GM21786 (cell line): ENCODE data around the gene WDR7.
A peak's percentile ranks its signal among the peaks of the same experiment; 100 is the strongest.

Source experiments
- ATAC-seq: cut with Tn5 transposase; IDR thresholded peaks from one replicate; pipeline ENCODE4 v1.9.1; 2021; ENCODE audit not compliant: unreplicated experiment

Gene WDR7

DNA sequence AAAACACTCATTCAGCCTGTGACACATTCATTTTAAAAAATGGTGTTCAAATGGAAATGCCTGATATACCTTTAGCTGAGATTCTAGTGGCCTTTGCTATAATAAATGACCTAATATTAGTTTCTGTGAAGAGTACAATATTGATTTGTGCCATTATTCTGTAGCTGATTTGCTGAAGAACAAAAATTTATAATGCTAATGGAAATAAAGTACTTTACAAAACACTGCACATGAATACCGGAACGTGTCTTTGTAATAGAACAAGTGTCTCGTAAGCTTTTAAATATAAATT, 138.7 kb downstream of the WDR7 start:
- no peak for ATAC-seq

DNA sequence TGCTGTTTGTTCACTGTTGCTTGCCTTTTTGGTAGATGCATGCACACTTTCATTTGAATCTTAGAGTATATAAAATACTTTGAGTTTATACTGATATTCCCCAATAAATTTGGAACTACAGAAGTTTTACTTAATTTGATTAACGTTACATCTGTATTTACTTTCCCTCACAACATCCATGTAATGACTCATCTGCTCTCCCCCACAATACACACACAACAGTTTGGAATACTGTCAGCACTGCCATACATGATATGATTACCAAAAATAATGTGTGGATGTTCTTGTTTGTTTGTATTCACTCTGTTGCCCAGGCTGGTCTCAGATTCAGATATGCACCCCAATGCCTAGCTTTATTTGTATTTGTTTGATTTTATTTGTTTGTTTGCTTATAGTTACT, 144.2 kb downstream of the WDR7 start:
- ATAC-seq, result no peak

DNA sequence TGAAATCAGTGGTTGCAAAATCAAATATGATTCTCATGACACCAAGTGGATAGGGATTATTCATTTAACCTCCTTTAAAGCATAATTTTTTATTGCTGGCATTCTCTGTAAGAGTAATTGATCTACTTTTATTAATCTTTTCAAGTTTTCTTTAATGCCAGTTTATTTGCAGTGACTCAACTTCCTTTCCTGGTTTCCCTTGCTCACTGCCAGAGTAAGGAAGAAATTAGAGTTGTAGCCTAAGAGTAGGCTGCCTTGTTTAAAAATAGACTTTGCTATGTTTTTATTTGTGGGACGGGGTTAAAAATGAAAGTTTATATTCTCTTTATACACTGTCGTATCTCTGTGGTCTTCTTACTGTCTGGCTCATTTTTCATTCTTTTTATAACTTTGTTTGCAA, 148.6 kb downstream of the WDR7 start:
- ATAC-seq, result no peak

DNA sequence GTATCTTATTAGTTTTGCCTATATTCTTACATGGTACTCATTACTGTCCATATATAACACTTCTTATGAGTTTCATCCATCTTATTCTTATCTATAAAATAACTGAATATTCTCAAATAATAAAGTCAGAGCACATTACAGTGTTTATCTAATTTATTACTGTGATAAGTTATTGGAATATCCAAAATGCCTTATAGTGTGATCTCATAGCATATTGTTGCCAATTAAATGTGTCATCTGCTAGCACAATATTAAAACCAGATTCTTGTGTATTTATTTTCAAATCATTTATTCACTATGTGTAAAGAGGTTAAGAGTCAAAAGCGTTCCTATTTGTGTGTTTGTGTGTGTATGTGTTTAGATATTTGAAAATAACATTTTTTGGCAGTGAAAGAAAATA, 151.9 kb downstream of the WDR7 start:
- ATAC-seq, result no peak

DNA sequence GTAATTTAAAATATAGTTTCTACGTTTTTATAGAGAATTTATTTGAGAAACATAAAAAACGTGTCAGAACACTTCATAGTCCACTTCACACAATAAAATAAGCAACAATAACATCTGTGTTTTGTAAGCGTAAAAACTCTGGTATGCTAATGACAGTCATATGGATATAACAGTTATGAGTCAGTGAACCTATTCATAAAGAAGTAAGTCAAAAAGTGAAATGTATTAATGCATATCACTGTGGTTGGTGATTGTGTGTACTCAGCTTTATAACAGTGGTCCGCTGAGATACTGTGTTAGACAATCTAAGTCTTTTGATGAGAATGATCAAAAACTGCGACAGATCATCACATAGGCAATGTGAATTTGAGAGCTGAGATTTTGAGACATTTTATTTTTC, 153.2 kb downstream of the WDR7 start:
- ATAC-seq, result no peak

DNA sequence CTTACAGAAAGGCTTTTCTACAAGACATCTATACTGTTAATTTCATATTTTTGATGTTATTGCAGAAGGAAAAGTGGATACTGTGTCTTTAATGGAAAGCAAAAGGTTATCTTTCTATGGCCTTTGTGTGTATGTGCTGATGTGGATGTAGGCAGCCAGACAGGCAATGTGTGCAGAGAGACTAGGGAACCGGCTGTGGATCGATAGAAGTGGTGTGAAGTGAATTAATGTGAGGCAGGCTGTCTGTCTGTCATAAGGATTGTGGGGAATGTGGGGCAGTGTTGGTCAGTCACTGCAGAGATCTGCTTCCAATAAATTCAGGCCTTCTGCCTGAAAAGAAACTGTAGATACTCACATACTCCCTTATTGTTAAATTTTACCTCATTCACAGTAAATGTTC, 156.7 kb downstream of the WDR7 start:
- ATAC-seq, result no peak

DNA sequence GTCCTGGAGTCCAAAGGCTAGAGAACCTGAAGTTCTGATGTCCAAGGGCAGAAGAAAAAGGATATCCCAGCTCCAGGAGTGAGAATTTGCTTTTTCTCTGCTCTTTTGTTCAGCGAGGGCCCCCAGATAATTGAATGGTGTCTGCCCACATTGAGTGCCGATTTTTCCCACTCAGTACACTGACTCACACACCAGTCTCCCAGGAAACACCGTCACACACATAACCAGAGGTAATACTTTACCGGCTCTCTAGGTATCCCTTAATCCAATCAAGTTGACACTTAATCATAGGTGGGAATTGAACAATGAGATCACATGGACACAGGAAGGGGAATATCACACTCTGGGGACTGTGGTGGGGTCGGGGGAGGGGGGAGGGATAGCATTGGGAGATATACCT, 161.5 kb downstream of the WDR7 start:
- ATAC-seq, result no peak

DNA sequence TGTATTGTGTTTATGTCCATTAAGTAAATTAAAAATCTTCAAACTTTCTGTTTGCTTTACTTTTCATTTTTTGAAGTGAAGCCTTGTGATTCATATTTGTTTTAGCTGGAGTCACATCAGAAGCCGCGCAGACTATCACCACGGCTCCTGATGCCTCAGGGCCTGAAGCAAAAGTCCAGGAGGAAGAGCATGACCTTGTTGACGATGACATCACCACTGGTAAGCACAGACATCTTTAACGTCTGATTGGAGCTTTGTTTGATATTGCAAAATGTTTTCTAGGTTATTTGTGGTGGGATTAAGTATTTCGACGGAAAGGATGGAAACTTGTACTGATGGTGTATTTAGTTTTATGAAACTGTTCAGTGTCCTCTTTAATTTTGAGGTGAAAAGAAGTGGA, 164.8 kb downstream of the WDR7 start:
- ATAC-seq, result no peak

DNA sequence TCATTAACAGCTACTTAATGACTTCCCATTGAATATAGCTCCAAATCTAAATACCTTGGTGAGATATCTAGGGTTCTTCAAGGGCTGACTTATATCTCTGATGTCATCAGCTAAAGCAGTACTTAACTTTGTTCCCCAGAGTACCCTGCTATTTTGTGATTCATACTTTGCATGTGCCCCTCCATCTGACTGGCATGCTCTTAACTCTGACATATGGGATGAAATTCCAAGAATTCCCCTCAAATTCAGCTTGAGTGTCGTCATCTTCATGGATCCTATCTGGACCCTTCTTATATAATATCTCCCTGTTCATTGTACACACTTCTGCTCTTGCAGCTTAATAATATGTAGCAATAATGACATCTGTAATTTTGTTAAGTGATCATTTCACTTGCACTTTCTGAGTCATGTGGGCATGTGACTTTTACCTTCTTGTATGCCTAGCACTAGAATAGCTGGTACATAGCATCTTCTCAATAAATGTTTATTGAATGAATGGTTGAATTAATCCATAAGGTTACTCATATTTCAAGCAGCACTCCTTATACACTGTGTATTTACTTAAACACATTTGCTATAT, 172.9 kb downstream of the WDR7 start:
- ATAC-seq, result no peak

DNA sequence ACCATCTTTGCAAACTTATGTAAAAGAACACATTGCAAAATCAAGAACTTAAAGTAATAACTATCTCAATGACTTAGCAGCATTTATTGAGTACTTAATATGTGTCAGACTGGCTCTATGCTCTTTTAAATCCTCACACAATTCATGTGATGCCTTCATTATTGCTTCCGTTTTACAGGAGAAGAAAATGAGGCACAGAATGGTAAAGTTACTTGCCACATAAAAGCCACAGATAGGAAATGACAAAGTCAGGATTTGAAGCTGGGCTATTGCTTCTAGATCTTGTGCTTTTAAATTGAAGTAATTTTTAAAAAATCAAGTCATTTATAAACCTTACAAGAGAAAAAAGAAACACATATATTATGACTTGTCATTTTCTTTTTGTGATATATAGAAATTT, 174.2 kb downstream of the WDR7 start:
- ATAC-seq, result no peak

DNA sequence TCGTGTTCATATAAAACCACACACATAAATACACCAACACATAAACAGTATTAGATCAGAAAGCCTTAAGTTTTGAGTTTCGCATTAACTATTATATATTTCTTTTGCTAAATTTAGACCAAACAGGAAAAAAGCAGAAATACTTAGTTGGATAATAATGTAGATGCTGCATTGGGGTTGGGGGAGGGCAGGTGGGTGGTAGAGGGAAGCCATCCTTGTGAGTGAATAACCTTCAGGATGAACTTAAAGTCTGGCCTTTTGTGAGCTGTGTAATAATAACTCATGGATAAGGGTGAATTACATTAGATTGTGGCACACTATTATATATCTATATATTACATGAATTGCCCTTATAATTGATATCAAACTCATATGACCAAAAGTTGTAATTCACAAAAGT, 174.7 kb downstream of the WDR7 start:
- no peak for ATAC-seq

DNA sequence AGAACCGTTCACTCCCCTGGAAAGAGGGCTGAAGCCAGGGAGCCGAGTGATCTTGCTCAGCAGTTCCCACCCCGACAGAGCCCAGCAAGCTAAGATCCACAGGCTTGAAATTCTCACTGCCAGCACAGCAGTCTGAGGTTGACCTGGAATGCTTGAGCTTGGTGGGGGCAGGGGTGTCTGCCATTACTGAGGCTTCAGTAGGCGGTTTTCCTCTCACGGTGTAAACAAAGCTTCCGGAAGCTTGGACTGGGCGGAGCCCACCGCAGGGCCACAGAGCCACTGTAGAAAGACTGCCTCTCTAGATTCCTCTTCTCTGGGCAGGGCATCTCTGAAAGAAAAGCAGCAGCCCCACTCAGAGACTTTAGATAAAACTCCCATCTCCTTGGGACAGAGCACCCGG, 180.8 kb downstream of the WDR7 start:
- ATAC-seq, result no peak

DNA sequence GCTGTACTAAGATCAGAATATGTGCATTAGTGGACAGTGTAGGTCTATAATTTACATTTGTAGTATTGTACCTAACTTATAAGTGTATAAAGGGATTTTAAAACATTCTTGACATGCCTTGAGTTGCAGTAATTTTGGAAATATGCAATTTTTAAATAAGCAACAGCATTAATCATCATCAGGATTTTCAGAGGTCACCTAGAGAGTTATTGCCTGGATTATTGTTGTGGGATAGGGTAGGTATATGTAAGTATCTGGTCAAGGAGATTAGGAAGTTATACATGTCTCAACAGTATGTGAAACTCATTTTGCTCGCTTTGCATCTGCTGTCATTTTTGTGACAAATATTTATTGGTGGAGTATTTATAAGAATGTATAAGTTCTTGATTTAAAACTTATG, 184.2 kb downstream of the WDR7 start:
- ATAC-seq, result no peak

DNA sequence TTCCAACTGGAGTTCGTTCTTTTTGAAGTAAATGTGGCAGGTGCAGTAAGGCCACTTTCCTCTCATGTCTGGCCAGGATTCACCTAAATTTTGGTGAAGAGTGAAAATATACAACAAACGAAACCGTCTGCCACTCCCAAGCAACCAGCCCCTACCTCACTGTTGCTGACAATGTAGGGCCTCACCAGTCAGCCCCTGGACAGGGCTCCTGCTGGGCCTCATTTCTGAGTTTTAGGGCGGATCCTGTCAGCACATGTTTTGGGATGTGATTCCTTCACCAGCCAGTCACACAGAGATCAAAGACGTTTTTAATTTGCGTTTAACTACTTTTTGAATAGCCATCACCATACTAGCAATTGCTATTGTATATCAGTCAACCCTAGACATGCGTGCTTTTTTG, 185.0 kb downstream of the WDR7 start:
- ATAC-seq, result no peak

DNA sequence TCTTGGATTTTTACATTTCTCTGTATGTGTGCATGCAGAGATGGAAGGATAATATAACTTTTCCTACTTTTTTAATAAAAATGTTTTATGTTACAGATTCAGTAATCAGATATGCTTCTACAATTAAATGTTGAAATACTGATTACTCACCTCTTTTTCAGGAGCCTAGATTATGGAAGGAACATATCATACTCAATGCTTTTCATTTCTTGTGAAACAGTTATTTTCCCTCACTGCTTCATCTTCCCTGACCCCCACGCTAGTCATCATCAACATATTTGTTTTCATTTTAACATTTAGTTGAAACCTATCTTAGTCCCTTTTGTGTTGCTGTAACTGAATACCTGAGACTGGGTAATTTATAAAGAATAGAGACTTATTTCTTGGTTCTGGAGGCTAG, 190.7 kb downstream of the WDR7 start:
- no peak for ATAC-seq

DNA sequence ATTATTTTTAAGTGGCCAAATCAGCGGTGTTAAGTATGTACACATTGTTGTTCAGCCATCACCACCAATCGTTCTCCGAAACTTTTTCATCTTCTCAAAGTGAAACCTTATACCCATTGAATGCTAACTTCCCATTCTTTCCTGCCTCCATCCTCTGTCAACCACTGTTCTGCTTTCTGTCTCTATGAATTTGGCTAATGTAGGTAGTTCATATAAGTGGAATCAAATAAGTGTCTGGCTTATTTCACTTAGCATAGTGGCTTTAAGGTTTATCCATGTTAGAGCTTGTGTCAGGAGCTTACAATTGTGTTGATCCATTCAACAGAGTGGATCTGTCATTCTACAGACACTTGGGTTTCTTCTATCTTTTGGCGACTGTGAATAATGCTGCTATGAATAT, 192.1 kb downstream of the WDR7 start:
- ATAC-seq, result no peak

DNA sequence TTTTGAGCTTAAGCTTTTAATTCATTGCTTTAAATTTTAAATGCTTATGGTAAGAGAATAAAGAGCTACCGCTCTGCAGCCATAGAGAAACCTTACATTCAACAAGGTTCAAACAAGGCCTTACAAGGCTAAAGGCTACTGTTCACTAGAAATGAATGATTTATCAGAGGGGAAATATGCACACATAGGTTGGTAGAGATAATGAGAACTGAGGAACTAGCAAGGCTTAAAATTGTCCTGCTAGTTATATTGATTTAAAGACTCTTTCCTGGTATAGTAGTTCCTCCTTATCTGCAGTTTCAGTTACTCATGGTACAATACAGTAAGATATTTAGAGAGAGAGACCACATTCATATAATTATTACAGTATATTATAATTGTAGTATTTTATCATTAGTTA, 193.4 kb downstream of the WDR7 start:
- no peak for ATAC-seq

DNA sequence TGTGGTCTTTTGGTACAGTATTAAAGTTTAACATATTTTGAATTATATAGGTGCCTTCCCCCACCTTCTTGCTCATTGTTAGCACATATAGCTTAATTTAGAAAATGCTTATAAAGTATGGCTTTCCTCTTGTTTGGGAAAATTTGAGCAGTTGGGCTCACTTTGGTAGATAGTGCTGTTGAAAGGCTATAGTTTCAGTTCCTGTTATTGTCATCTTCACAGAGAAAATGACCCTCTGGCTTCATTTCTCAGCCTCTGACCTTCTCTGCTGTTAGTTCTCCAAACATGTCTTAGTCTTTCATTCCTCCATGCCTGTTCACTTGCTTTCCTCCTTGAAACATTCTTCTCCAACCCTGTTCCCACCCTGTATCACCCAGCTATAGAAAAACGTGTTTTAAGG, 200.6 kb downstream of the WDR7 start:
- peak; percentile 97 for ATAC-seq

DNA sequence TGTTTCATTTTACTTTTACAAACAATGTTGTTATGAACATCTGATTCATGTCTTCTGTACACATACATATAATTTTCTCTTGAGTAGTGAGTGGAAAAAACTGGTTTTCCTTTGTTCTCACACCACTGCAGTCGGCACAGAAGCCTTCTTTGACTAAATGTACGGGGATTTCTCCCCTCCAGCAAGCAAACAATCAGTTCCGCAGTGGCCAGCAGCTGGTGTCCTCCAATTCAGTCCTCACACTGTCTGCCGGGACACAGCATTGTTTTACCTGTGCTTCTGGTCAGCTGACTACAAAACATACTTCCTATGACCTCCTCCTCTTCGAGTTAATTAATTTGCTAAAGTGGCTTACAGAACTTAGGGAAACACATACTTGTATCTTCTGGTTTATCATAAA, 202.8 kb downstream of the WDR7 start:
- ATAC-seq, result no peak

DNA sequence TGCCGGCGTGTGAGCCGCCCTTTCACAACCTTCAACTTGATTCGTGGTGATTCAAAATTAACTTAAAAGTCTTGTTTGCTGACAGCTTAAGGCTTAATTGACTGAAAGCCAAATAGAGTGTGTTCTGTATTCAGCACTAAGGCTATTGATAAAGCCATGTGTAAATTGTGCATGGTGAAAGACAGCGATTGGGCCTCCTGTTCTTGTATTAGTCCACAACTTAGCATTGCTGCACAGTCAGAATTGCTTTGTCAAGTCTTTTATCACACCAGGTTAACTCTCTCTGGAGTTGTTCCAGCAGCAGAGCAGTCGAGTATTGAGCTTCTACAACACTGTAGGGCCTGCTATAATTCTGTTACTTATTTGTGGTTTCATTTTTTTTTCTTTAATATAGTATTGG, 210.1 kb downstream of the WDR7 start:
- no peak for ATAC-seq

DNA sequence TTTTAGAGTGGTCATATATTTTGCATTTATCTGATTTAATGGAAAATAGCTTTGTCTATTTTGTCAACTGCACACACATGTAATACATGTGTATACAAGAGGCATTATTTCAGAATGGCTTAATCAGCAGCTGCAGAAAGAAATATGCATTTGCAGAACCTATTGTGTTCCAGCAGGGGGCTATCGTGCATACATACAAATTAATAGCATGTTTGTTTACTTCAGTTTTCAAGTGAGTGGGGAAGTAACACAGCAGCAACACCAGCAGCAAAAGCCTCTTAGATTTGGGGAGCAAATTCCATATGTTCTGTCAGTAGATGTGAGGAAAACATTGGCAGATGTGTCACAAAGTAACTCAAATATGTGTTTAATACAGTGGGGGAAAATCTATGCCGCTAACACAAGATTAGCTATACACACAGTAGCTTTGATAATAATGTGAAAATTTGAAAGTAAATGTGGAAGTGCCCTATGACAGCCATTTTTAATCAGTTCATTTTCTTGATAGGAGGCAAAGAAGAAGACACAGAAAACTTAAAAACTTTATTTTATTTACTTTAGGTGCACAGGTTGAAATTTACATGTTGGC, 218.1 kb downstream of the WDR7 start:
- peak; percentile 75 for ATAC-seq

DNA sequence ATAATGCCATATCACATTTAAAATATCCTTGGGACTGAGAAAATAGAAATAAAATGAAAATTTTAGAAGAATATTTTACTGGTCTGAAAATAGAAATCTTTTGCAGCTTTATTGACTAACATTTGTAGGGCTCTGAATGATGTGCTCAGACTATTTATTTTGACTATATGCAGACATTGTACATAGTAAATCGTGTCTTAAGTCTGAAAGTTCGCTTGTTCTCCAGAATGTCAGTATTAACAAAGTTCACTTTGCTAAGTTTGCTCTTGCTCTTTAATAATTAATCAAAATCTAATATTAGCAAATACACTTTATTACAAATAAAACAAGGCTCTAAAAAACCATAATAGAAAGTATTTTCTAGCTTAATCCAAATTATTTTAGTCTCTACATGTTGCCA, 219.8 kb downstream of the WDR7 start:
- ATAC-seq, result no peak

DNA sequence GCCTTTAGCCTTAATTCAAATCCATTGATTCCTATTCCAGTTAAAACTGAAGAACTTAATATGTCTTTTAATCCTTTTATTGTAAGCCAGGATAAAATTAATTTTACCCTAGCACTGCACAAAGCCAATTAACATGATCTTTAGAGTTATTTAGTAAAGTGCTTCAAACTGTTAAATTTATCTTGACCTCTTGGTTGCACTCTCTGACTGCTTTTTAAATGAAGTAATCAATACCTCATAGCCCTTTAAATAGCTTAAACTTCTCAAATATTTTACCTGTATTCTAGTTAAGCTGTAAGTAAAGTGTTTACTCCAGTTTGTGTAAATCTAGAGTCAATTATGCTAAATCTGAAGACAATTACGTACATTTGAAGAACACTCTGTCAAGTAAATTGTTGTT, 221.0 kb downstream of the WDR7 start:
- ATAC-seq, result no peak
